Measurements from ENCODE around the gene OVOL2.

OVOL2 gene

GRCh38 chr20:18052856-18053255 is 4.9 kb downstream of the OVOL2 start:
- H3K27ac ChIP-seq = no peak overlapping the region
- no peak overlapping the region for H3K4me3 ChIP-seq (ENCODE audit: low read depth, low read length)
- H3K27me3 ChIP-seq (ENCODE audit: insufficient read depth, low read depth, severe bottlenecking) = no peaks in the 10 kb centered on the region
- peaks cover 4% of the 10 kb centered on the region for H3K36me3 ChIP-seq
- no peak for TF ChIP-seq CTCF (IDR thresholded peaks at IDR 0.05; ENCODE audit: low read depth, low read length)
- H3K9me3 ChIP-seq (ENCODE audit: severe bottlenecking) = no peaks in the 10 kb centered on the region
- no peak for DNase-seq

- DNase-seq = no peak
- Histone ChIP-seq H3K9me3 (ENCODE audit: severe bottlenecking) (no peaks in the 10 kb centered on the region), H3K27me3 (ENCODE audit: insufficient read depth, low read depth, severe bottlenecking) (no peaks in the 10 kb centered on the region), H3K36me3 (no peaks in the 10 kb centered on the region), H3K4me3 (ENCODE audit: low read depth, low read length) (no peak overlapping the region), H3K27ac (no peak overlapping the region)
- TF ChIP-seq CTCF (IDR thresholded peaks at IDR 0.05; ENCODE audit: low read depth, low read length) = no peak
Observed at GRCh38 chr20:18050628-18051027, 7.1 kb downstream of the OVOL2 start.

- H3K36me3 ChIP-seq = no peaks in the 10 kb centered on the region
- no peaks in the 10 kb centered on the region for H3K27me3 ChIP-seq (ENCODE audit: insufficient read depth, low read depth, severe bottlenecking)
- DNase-seq = no peak
- H3K27ac ChIP-seq = no peak overlapping the region
- H3K9me3 ChIP-seq (ENCODE audit: severe bottlenecking) = no peaks in the 10 kb centered on the region
- H3K4me3 ChIP-seq (ENCODE audit: low read depth, low read length) = no peak overlapping the region
- TF ChIP-seq CTCF (IDR thresholded peaks at IDR 0.05; ENCODE audit: low read depth, low read length) = no peak
Observed at GRCh38 chr20:18048176-18048575, 9.5 kb downstream of the OVOL2 start.

- no peaks in the 10 kb centered on the region for H3K9me3 ChIP-seq (ENCODE audit: severe bottlenecking)
- no peaks in the 10 kb centered on the region for H3K27me3 ChIP-seq (ENCODE audit: insufficient read depth, low read depth, severe bottlenecking)
- H3K27ac ChIP-seq = no peak overlapping the region
- TF ChIP-seq CTCF (IDR thresholded peaks at IDR 0.05; ENCODE audit: low read depth, low read length) = no peak
- H3K4me3 ChIP-seq (ENCODE audit: low read depth, low read length) = no peak overlapping the region
- H3K36me3 ChIP-seq = no peaks in the 10 kb centered on the region
- no peak for DNase-seq
Observed at GRCh38 chr20:18046535-18046934, 11.2 kb downstream of the OVOL2 start.

GRCh38 chr20:18042229-18042628 is 15.5 kb downstream of the OVOL2 start:
- no peaks in the 10 kb centered on the region for H3K27me3 ChIP-seq (ENCODE audit: insufficient read depth, low read depth, severe bottlenecking)
- H3K36me3 ChIP-seq = peaks cover 2% of the 10 kb centered on the region; the same call in 1 of the 2 replicates
- H3K9me3 ChIP-seq (ENCODE audit: severe bottlenecking) = no peaks in the 10 kb centered on the region
- H3K27ac ChIP-seq = no peak overlapping the region
- H3K4me3 ChIP-seq (ENCODE audit: low read depth, low read length) = no peak overlapping the region
- no peak for TF ChIP-seq CTCF (IDR thresholded peaks at IDR 0.05; ENCODE audit: low read depth, low read length)
- DNase-seq = no peak

GRCh38 chr20:18041462-18041861 is 16.3 kb downstream of the OVOL2 start:
- Histone ChIP-seq H3K36me3 (peaks cover 2% of the 10 kb centered on the region; the same call in 1 of the 2 replicates), H3K9me3 (ENCODE audit: severe bottlenecking) (no peaks in the 10 kb centered on the region), H3K4me3 (ENCODE audit: low read depth, low read length) (no peak overlapping the region), H3K27me3 (ENCODE audit: insufficient read depth, low read depth, severe bottlenecking) (no peaks in the 10 kb centered on the region), H3K27ac (no peak overlapping the region)
- no peak for TF ChIP-seq CTCF (IDR thresholded peaks at IDR 0.05; ENCODE audit: low read depth, low read length)
- no peak for DNase-seq
